ENCODE results near the gene ZNF560. TPM values are rescaled to one million over a fixed set of nuclear protein-coding genes. Genes with fewer than 3 reads are reported as not detected.

The ZNF560 gene
- total RNA-seq, 1 experiment from 2014 or later: not detected

GRCh38 chr19:9436358-9436757 is 62.1 kb downstream of the ZNF560 start:
- no peak for DNase-seq (ENCODE audit: low spot score)

GRCh38 chr19:9435279-9436268 is 62.8 kb downstream of the ZNF560 start, which contains the start of gene ZNF266:
Gene ZNF266 (minus strand): TSS chr19:9435573. CDS start chr19:9420089, 15,484 bp downstream.
- DNase-seq (ENCODE audit: low spot score): peak; percentile 86

- no peak for DNase-seq (ENCODE audit: low spot score)
Measured at GRCh38 chr19:9431475-9431874, 66.9 kb downstream of the ZNF560 start.

GRCh38 chr19:9430444-9430843 is 68.0 kb downstream of the ZNF560 start:
- DNase-seq (ENCODE audit: low spot score): no peak

- no peak for DNase-seq (ENCODE audit: low spot score)
Measured at GRCh38 chr19:9427941-9428340, 70.5 kb downstream of the ZNF560 start.

Other genes starting within 250 kb of the ZNF560 start
- gene OR7E24, start 247.7 kb downstream of the ZNF560 start, total RNA-seq (2014; rRNA removed; shearing (Covaris generic)): not detected in 2 replicates
- gene ZNF699, start 188.8 kb downstream of the ZNF560 start, total RNA-seq (2014; rRNA removed; shearing (Covaris generic)): 8.9 and 13.8 TPM in 2 replicates
- 16.8 and 19.8 TPM in 2 replicates for gene ZNF559, start 174.4 kb downstream of the ZNF560 start, total RNA-seq (2014; rRNA removed; shearing (Covaris generic))
- gene ZNF177, start 135.6 kb downstream of the ZNF560 start, total RNA-seq (2014; rRNA removed; shearing (Covaris generic)): 3.3 and 14.8 TPM in 2 replicates
- 15.4 and 22.0 TPM in 2 replicates for gene ZNF266, start 63.0 kb downstream of the ZNF560 start, total RNA-seq (2014; rRNA removed; shearing (Covaris generic))
- gene ZNF426, start 40.0 kb upstream of the ZNF560 start, total RNA-seq (2014; rRNA removed; shearing (Covaris generic)): 0.17 TPM in 1 of 2 replicates, not detected in the other
- gene ZNF121, start 85.9 kb upstream of the ZNF560 start, total RNA-seq (2014; rRNA removed; shearing (Covaris generic)): 39.4 and 41.5 TPM in 2 replicates
- 30.1 and 31.4 TPM in 2 replicates for gene ZNF561, start 122.6 kb upstream of the ZNF560 start, total RNA-seq (2014; rRNA removed; shearing (Covaris generic))
- 36.3 and 47.7 TPM in 2 replicates for gene ZNF562, start 176.5 kb upstream of the ZNF560 start, total RNA-seq (2014; rRNA removed; shearing (Covaris generic))

Measured in A172 (cell line).